Neural cell (in vitro differentiated cells): ENCODE data around the gene C9orf78. TPM values are rescaled to one million over a fixed set of nuclear protein-coding genes. Genes with fewer than 3 reads are reported as not detected.

Experiments used
- H2AFZ ChIP-seq: fragments of 200-600, 300-800 bp; sonication (generic), shearing (Covaris generic); 2 replicates; pipeline ENCODE4 v1.6.0; 2014; ENCODE audit warnings: low read depth, mild to moderate bottlenecking, antibody characterized with exemption, low read length, moderate library complexity
- H3F3A ChIP-seq: fragments of 200-600 bp; shearing (Covaris generic); 2 replicates; pipeline ENCODE4 v1.6.1; 2016; ENCODE audit warnings: mild to moderate bottlenecking, moderate library complexity, mixed read lengths, antibody characterized with exemption, low read length; ENCODE audit not compliant: insufficient read depth, poor library complexity, severe bottlenecking
- H3K27ac ChIP-seq: fragments of 200-600, 300-800 bp; sonication (generic), shearing (Covaris generic); 2 replicates; pipeline ENCODE4 v1.5.1; 2014; ENCODE audit warnings: mild to moderate bottlenecking, low read length, moderate library complexity
- H3K27me3 ChIP-seq: fragments of 300-800, 200-600 bp; sonication (generic), shearing (Covaris generic); 2 replicates; pipeline ENCODE4 v1.6.0; 2014; ENCODE audit warnings: mild to moderate bottlenecking, low read depth, low read length, moderate library complexity; ENCODE audit not compliant: insufficient read depth
- H3K36me3 ChIP-seq: fragments of 300-800, 200-600 bp; sonication (generic), shearing (Covaris generic); 2 replicates; pipeline ENCODE4 v1.5.1; 2014; ENCODE audit warnings: mild to moderate bottlenecking, antibody characterized with exemption, low read length, moderate library complexity; ENCODE audit not compliant: insufficient read depth
- H3K4me2 ChIP-seq: fragments of 300-800, 200-600 bp; sonication (generic), shearing (Covaris generic); 2 replicates; pipeline ENCODE4 v1.6.0; 2014; ENCODE audit warnings: mild to moderate bottlenecking, low read length
- H3K4me3 ChIP-seq: fragments of 300-800, 200-600 bp; sonication (generic), shearing (Covaris generic); 2 replicates; pipeline ENCODE4 v1.5.1; 2014; ENCODE audit warnings: mild to moderate bottlenecking, low read length, moderate library complexity
- H3K79me2 ChIP-seq: fragments of 200-600 bp; shearing (Covaris generic); replicated peaks from 2 replicates; pipeline ENCODE4 v1.6.0; 2014; ENCODE audit warnings: mild to moderate bottlenecking, low read length, moderate library complexity; ENCODE audit not compliant: insufficient read depth
- H3K9ac ChIP-seq: fragments of 300-800, 200-600 bp; sonication (generic), shearing (Covaris generic); 2 replicates; pipeline ENCODE4 v1.6.1; 2016; ENCODE audit warnings: mild to moderate bottlenecking, low read length, mixed read lengths
- H3K9me2 ChIP-seq: fragments of 200-600 bp; shearing (Covaris generic); 2 replicates; pipeline ENCODE4 v1.6.1; 2016; ENCODE audit warnings: mild to moderate bottlenecking, low read length, mixed read lengths; ENCODE audit not compliant: insufficient read depth
- H3K9me3 ChIP-seq: fragments of 200-600, 300-800 bp; sonication (generic), shearing (Covaris generic); 2 replicates; pipeline ENCODE4 v1.6.1; 2016; ENCODE audit warnings: mild to moderate bottlenecking, mixed run types, low read length, moderate library complexity, mixed read lengths
- H4K20me1 ChIP-seq: fragments of 200-600 bp; shearing (Covaris generic); 2 replicates; pipeline ENCODE4 v1.6.1; 2016; ENCODE audit warnings: mild to moderate bottlenecking, mixed run types; ENCODE audit not compliant: insufficient read depth
- EP300 ChIP-seq: fragments of 450-650 bp; conservative IDR thresholded peaks from 2 replicates; pipeline ENCODE4 v1.6.1; 2014; ENCODE audit warnings: antibody characterized with exemption, mild to moderate bottlenecking, moderate library complexity; ENCODE audit not compliant: poor library complexity, severe bottlenecking
- EZH2 ChIP-seq: fragments of 200-600, 300-800 bp; shearing (Covaris generic), sonication (generic); IDR thresholded peaks from 2 replicates; pipeline ENCODE4 v1.6.1; 2014; ENCODE audit warnings: antibody characterized with exemption, low read length, borderline replicate concordance, mild to moderate bottlenecking; ENCODE audit not compliant: insufficient read depth, poor library complexity, severe bottlenecking
- MXI1 ChIP-seq: fragments of 450-650 bp; conservative IDR thresholded peaks from 2 replicates; pipeline ENCODE4 v1.6.1; 2014; ENCODE audit warnings: antibody characterized with exemption, mild to moderate bottlenecking; ENCODE audit not compliant: poor library complexity, severe bottlenecking
- REST ChIP-seq: IDR thresholded peaks from 2 replicates; pipeline ENCODE4 v1.6.1; 2012; ENCODE audit warnings: borderline replicate concordance
- SMC3 ChIP-seq: fragments of 450-650 bp; conservative IDR thresholded peaks from 2 replicates; pipeline ENCODE4 v1.6.1; 2014; ENCODE audit warnings: antibody characterized with exemption, mild to moderate bottlenecking, moderate library complexity; ENCODE audit not compliant: poor library complexity
- polyA plus RNA-seq: library from polyadenylated mRNA; depleted of rRNA; stranded (reverse); fragments of >200 nt; gene quantifications from 2 replicates; pipeline ENCODE4 v1.2.3, GENCODE V29; 2014

Gene C9orf78
- polyA plus RNA-seq, 1 donor from 2014 or later = 91.3 TPM

GRCh38 chr9:129853614-129854013 lies 18.5 kb upstream of the C9orf78 start:
- no peak overlapping the region for H3K9ac ChIP-seq
- H3K9me3 ChIP-seq = no peaks in the 10 kb centered on the region
- H3F3A ChIP-seq = no peaks in the 10 kb centered on the region
- no peak for TF ChIP-seq EZH2
- TF ChIP-seq MXI1 = no peak
- no peak for TF ChIP-seq EP300
- no peak for TF ChIP-seq REST
- TF ChIP-seq SMC3 = no peak
- H3K4me2 ChIP-seq = no peak overlapping the region
- H3K79me2 ChIP-seq = no peaks in the 10 kb centered on the region
- H3K4me3 ChIP-seq = no peak overlapping the region
- no peak overlapping the region for H3K27ac ChIP-seq
- no peaks in the 10 kb centered on the region for H3K36me3 ChIP-seq
- no peaks in the 10 kb centered on the region for H3K27me3 ChIP-seq
- no peaks in the 10 kb centered on the region for H4K20me1 ChIP-seq
- no peak overlapping the region for H2AFZ ChIP-seq
- H3K9me2 ChIP-seq = no peaks in the 10 kb centered on the region

- no peak overlapping the region for H3K27ac ChIP-seq
- H3K36me3 ChIP-seq = no peaks in the 10 kb centered on the region
Measured at GRCh38 chr9:129852579-129852978, 17.5 kb upstream of the C9orf78 start.

More at GRCh38 chr9:129852579-129852978, 17.5 kb upstream of the C9orf78 start:
- Histone ChIP-seq H3K9me2 (no peaks in the 10 kb centered on the region), H3K9ac (no peak overlapping the region), H2AFZ (no peak overlapping the region), H3K9me3 (no peaks in the 10 kb centered on the region), H4K20me1 (no peaks in the 10 kb centered on the region), H3K4me2 (no peak overlapping the region), H3K4me3 (no peak overlapping the region), H3F3A (no peaks in the 10 kb centered on the region), H3K79me2 (no peaks in the 10 kb centered on the region), H3K27me3 (no peaks in the 10 kb centered on the region)
- TF ChIP-seq EZH2 (no peak), MXI1 (no peak), REST (no peak)
